Spleen (tissue), 11 donors: Measurements from ENCODE around the gene REEP5. TPM values are rescaled to one million over a fixed set of nuclear protein-coding genes. Genes with fewer than 3 reads are reported as not detected.

Experiments
- DNase-seq: peaks from one replicate; pipeline ENCODE4 v3.0.0-alpha.2; 2020
- H3K27ac ChIP-seq, 8 donors: fragments of 200-600 bp; sonication (generic) in 7 of 8; 1 replicate in 4 of 8; 2 replicates in 4 of 8; pipeline versions ENCODE4 v1.5.0 to v1.8.0; 2016 to 2021; ENCODE audit warnings: inconsistent platforms in 4 of 8, mild to moderate bottlenecking in 4 of 8, moderate library complexity in 1 of 8
- H3K27me3 ChIP-seq, 7 donors: fragments of 200-600 bp; sonication (generic) in 6 of 7; replicated peaks in 1 of 7; 1 replicate in 4 of 7; 2 replicates in 3 of 7; pipeline versions ENCODE4 v1.5.0 to v1.8.0; 2016 to 2021; ENCODE audit warnings: inconsistent platforms in 3 of 7, mild to moderate bottlenecking in 1 of 7
- H3K36me3 ChIP-seq, 6 donors: fragments of 200-600 bp; sonication (generic) in 5 of 6; 1 replicate in 4 of 6; 2 replicates in 2 of 6; pipeline versions ENCODE4 v1.5.0 to v1.8.0; 2016 to 2021; ENCODE audit warnings: inconsistent platforms in 2 of 6
- H3K4me1 ChIP-seq, 6 donors: fragments of 200-600 bp; sonication (generic) in 5 of 6; 1 replicate in 3 of 6; 2 replicates in 3 of 6; pipeline versions ENCODE4 v1.5.0 to v1.8.0; 2016 to 2021; ENCODE audit warnings: inconsistent platforms in 3 of 6
- H3K4me3 ChIP-seq, 8 donors: fragments of 200-600 bp; sonication (generic) in 7 of 8; 1 replicate in 4 of 8; 2 replicates in 4 of 8; pipeline versions ENCODE4 v1.5.0 to v1.8.0; 2016 to 2021; ENCODE audit warnings: inconsistent platforms in 4 of 8, mild to moderate bottlenecking in 4 of 8, moderate library complexity in 2 of 8
- H3K9me3 ChIP-seq, 8 donors: fragments of 200-600 bp; sonication (generic) in 7 of 8; 1 replicate in 4 of 8; 2 replicates in 4 of 8; pipeline versions ENCODE4 v1.5.0 to v1.8.0; 2016 to 2021; ENCODE audit warnings: inconsistent platforms in 4 of 8
- POLR2A ChIP-seq, 3 donors: fragments of 450-650 bp; IDR thresholded peaks; one replicate each; pipeline ENCODE4 v1.5.1; 2017; ENCODE audit warnings: antibody characterized with exemption in 3 of 3, mild to moderate bottlenecking in 1 of 3
- POLR2AphosphoS5 ChIP-seq, 3 donors: sonication (generic); formaldehyde crosslinking; IDR thresholded peaks; one replicate each; pipeline ENCODE4 v1.5.1; 2017; ENCODE audit warnings: antibody characterized with exemption in 3 of 3
- WGBS, 5 donors: extraction: QIAGEN DNeasy Blood & Tissue Kit in 3 of 5; methylation state at CpG; one replicate each; pipeline versions ENCODE4 v1.1.5 to v1.1.7; 2013 to 2018; 5-methylcytosine and 5-hydroxymethylcytosine counted together
- intact Hi-C: fragments of 100-400 bp; cut with DNase I; formaldehyde crosslinking; loops from one replicate; pipeline ENCODE4 v1.15.0; 2023; ENCODE audit warnings: low total_unique reads
- polyA plus RNA-seq, 3 donors: library from polyadenylated mRNA; stranded (reverse); fragments of 200-250 nt; gene quantifications; one replicate each; pipeline ENCODE4 v1.2.1, GENCODE V29; 2013
- total RNA-seq, 7 donors: library from RNA; depleted of rRNA in 3 of 7; stranded (reverse); fragments of >200 nt in 3 of 7; fragmentation: NEBNext Ultra II Directional in 4 of 7; extraction: Animal tissue kit (Norgen Biotek cat#: 25700) in 4 of 7; gene quantifications; one replicate each; pipeline versions ENCODE4 v1.1.0 to v1.2.1, GENCODE V29; 2016 to 2021
- TF ChIP-seq, protein P1 (sequence below), 11 experiments: fragments of 200-600 bp in 7 of 11; fragments of 450-650 bp in 4 of 11; sonication (generic) in 4 of 11; IDR thresholded peaks in 8 of 11; conservative IDR thresholded peaks in 3 of 11; 1 replicate in 7 of 11; 2 replicates in 4 of 11; pipeline versions ENCODE4 v1.4.0 to v1.8.0; 2016 to 2021; ENCODE audit warnings: antibody characterized with exemption in 11 of 11, inconsistent platforms in 4 of 11, mild to moderate bottlenecking in 1 of 11
- donor health status: healthy with polysubstance abuse.
- donor health status: DM: no; HTN: no; CAD: no; lungs with moderate emphysema.
- donor health status: DM: no; HTN: no; CAD: no.
- donor health status: Bipolar disorder and iron deficiency.
- donor health status: healthy.
- donor health status: DM: no; HTN: no; CAD: no.
- donor health status: DM: yes; HTN: yes; CAD: no.

REEP5 gene
- total and polyA plus RNA-seq, 10 donors, result 25.3 to 84.8 (median 60.9) TPM

DNA sequence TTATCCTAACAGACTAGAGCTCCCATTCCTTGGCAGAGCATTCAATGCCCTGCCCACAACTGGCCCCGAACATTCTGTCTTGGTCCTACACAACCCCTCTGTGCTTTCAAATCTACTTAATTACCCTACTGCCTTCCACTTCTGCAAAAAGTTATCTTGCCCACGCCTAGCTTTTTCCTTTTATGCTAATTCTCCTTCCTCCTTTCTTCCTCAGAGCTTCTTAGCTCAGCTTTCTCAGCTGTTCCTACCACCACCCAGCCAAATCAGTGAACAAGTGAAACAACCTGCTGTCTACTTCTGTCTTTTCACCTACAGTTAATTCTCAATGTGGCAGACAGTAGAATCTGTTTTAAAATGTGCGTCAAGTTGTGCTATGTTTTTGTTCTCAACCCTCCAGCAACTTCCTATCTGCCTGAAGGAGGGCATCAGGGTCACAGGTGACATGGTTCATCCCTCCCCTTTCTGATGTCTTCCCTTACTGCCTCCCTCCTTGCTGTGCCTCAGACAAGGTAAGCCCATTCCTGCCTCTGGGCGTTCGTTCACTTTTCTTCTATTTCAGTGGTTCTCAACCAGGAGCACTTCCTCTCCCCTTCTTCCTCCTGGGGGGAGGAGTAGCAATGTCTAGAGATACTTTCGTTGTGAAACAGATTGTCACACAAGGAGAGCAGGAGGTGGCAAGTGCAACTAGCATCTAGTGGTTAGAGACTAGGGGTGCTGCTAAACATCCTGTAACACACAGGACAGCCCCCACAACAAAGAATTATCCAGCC is 1.3 kb upstream of the REEP5 start:
- Histone ChIP-seq H3K27me3 (no peaks in the 10 kb centered on the region), H3K36me3 (peaks cover 0 to 19% (median 4%) of the 10 kb centered on the region in 6 donors), H3K4me3 (peak overlapping the region in 6 of 8 donors; percentile 69 to 99 (median 95)), H3K27ac (peak overlapping the region; percentile 93 to 99 (median 97)), H3K4me1 (peaks cover 18 to 91% (median 68%) of the 10 kb centered on the region in 6 donors), H3K9me3 (no peaks in the 10 kb centered on the region)
- intact Hi-C loops, result loop anchor here (10.0 kb wide), 1 partner anchor 51 kb away; the partner anchor contains the start of gene DCP2
- TF ChIP-seq POLR2AphosphoS5 (IDR thresholded peaks at IDR 0.05) (peak in 1 of 3 donors; percentile 62), POLR2A (IDR thresholded peaks at IDR 0.05) (no peak)
- TF ChIP-seq, protein P1, sequence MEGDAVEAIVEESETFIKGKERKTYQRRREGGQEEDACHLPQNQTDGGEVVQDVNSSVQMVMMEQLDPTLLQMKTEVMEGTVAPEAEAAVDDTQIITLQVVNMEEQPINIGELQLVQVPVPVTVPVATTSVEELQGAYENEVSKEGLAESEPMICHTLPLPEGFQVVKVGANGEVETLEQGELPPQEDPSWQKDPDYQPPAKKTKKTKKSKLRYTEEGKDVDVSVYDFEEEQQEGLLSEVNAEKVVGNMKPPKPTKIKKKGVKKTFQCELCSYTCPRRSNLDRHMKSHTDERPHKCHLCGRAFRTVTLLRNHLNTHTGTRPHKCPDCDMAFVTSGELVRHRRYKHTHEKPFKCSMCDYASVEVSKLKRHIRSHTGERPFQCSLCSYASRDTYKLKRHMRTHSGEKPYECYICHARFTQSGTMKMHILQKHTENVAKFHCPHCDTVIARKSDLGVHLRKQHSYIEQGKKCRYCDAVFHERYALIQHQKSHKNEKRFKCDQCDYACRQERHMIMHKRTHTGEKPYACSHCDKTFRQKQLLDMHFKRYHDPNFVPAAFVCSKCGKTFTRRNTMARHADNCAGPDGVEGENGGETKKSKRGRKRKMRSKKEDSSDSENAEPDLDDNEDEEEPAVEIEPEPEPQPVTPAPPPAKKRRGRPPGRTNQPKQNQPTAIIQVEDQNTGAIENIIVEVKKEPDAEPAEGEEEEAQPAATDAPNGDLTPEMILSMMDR (IDR thresholded peaks at IDR 0.05 in 8 of 11, conservative IDR thresholded peaks at IDR 0.05 in 3 of 11), result peak in 2 of 11 experiments; percentile 22 to 32
- WGBS, 5 donors, result 9 to 28% (median 14%) methylated on average over 6 of the region's 6 CpGs
- DNase-seq, result no peak

DNA sequence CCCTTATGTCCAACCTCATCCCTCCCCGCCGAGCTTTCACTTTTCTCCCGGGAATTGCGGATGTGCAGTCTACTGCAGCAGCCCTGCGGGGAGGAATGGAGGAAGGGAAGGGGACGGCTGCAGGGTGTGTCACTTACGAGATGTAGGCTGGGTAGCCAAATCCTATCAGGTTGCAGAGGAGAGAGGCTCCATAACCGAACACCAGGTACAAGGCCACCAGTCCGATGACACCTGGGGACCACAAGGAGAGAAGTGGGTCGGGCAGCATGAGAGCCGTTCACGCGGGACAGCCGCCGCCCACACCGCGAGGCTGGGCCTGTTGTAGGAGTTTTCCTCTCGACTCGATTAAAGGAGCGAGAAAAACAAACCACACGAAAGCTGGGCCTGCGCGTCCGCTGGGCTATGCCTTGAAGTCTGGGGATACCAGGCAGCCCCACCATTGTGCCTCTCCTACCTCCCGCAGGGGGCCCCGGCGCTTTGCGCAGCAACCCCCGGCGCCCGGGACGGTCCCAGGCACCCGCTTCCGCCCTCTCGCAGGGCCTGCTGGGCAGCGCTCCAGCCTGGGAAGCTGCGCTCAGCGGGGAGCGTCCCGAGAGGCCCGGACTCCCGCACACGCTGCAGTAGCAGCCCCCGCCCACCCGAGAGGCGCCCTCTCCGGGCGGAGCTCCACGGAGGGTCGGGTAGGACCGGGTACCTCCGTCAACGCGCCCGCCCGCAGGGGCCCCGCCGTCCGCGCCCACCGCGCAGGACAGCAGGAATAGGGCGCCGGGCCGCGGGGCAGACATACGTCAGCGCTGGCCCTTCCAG is 798 bp downstream of the REEP5 start:
- peak; percentile 3 to 44 (median 8) for TF ChIP-seq POLR2AphosphoS5 (IDR thresholded peaks at IDR 0.05)
- TF ChIP-seq POLR2A (IDR thresholded peaks at IDR 0.05), result no peak
- intact Hi-C loops, result loop anchor here (10.0 kb wide), 1 partner anchor 54 kb away; the partner anchor contains the start of gene DCP2
- Histone ChIP-seq H3K27ac (peak overlapping the region; percentile 93 to 99 (median 97)), H3K4me3 (peak overlapping the region; percentile 69 to 99 (median 95)), H3K27me3 (no peaks in the 10 kb centered on the region), H3K36me3 (peaks cover 0 to 40% (median 14%) of the 10 kb centered on the region in 6 donors), H3K9me3 (no peaks in the 10 kb centered on the region), H3K4me1 (peaks cover 29 to 91% (median 75%) of the 10 kb centered on the region in 6 donors)
- DNase-seq, result peak; percentile 94
- 0 to 1% (median 1%) methylated on average over 24 to 68 of the region's 68 CpGs for WGBS, 5 donors

- Histone ChIP-seq H3K4me3 (peak overlapping the region in 1 of 8 donors; percentile 99), H3K36me3 (peaks cover 0 to 52% (median 18%) of the 10 kb centered on the region in 6 donors), H3K27me3 (no peaks in the 10 kb centered on the region), H3K4me1 (peaks cover 38 to 91% (median 87%) of the 10 kb centered on the region in 6 donors), H3K27ac (peak overlapping the region in 2 of 8 donors; percentile 97 to 99), H3K9me3 (no peaks in the 10 kb centered on the region)
- intact Hi-C loops, result loop anchor here (10.0 kb wide), 2 partner anchors 55 to 65 kb away; partner anchors contain the start of gene DCP2
- DNase-seq, result no peak
- 87 to 97% (median 91%) methylated on average over 6 of the region's 6 CpGs for WGBS, 5 donors
- no peak for TF ChIP-seq POLR2AphosphoS5 (IDR thresholded peaks at IDR 0.05)
- TF ChIP-seq POLR2A (IDR thresholded peaks at IDR 0.05), result no peak
- TF ChIP-seq, protein P1 (IDR thresholded peaks at IDR 0.05 in 8 of 11, conservative IDR thresholded peaks at IDR 0.05 in 3 of 11), result no peak
These were observed 2.1 kb downstream of the REEP5 start for GRCh38 chr5:112919972-112920371.

GRCh38 chr5:112918679-112919078 is 3.3 kb downstream of the REEP5 start:
- peak overlapping the region in 3 of 8 donors; percentile 35 to 64 (median 48) for H3K27ac ChIP-seq
- intact Hi-C loops, result loop anchor here (10.0 kb wide), 1 partner anchor 64 kb away; no protein-coding TSS in a partner anchor
- no peaks in the 10 kb centered on the region for H3K27me3 ChIP-seq
- DNase-seq, result no peak
- 79 to 93% (median 84%) methylated on average over 1 of the region's 1 CpG for WGBS, 5 donors
- TF ChIP-seq POLR2A (IDR thresholded peaks at IDR 0.05) (no peak), POLR2AphosphoS5 (IDR thresholded peaks at IDR 0.05) (no peak)
- TF ChIP-seq, protein P1 (IDR thresholded peaks at IDR 0.05 in 8 of 11, conservative IDR thresholded peaks at IDR 0.05 in 3 of 11), result no peak
- H3K4me3 ChIP-seq, result peak overlapping the region in 1 of 8 donors; percentile 16
- peaks cover 0 to 65% (median 18%) of the 10 kb centered on the region in 6 donors for H3K36me3 ChIP-seq
- H3K9me3 ChIP-seq, result no peaks in the 10 kb centered on the region
- peaks cover 40 to 91% (median 84%) of the 10 kb centered on the region in 6 donors for H3K4me1 ChIP-seq
